ENCODE data around the gene ENDOD1. TPM values are rescaled to one million over a fixed set of nuclear protein-coding genes. Genes with fewer than 3 reads are reported as not detected.

Gene ENDOD1
- total and polyA plus RNA-seq, 3 donors from 2014 or later: 28.9 to 71.8 (median 55.6) TPM

GRCh38 chr11:95150956-95151684 lies 61.5 kb downstream of the ENDOD1 start:
- peaks cover 31% of the 10 kb centered on the region for H3K4me1 ChIP-seq

GRCh38 chr11:95152876-95153856 lies 63.5 kb downstream of the ENDOD1 start:
- Histone ChIP-seq H3K27me3 (no peaks in the 10 kb centered on the region), H3K27ac (no peak overlapping the region), H3K4me3 (no peak overlapping the region), H3K4me1 (peaks cover 34% of the 10 kb centered on the region), H3K36me3 (ENCODE audit: low read depth, missing control alignments) (no peaks in the 10 kb centered on the region), H3K9me3 (no peaks in the 10 kb centered on the region)
- DNase-seq: no peak
- TF ChIP-seq POLR2A (IDR thresholded peaks at IDR 0.05) (no peak), CTCF (IDR thresholded peaks at IDR 0.05) (no peak)
- WGBS, 2 donors: 32 to 38% methylated on average over 10 of the region's 10 CpGs
- intact Hi-C loops (cut with DNase I; ENCODE audit: low total_unique reads): loop anchor here (5.0 to 10.0 kb wide), 4 partner anchors 79 to 614 kb away; partner anchors contain the start of genes SESN3 and SRSF8

More at GRCh38 chr11:95150956-95151684, 61.5 kb downstream of the ENDOD1 start:
- Histone ChIP-seq H3K4me3 (peak overlapping the region; percentile 66 to 75), H3K27ac (peak overlapping the region; percentile 90 to 97), H3K36me3 (ENCODE audit: low read depth, missing control alignments) (no peaks in the 10 kb centered on the region), H3K27me3 (no peaks in the 10 kb centered on the region), H3K9me3 (no peaks in the 10 kb centered on the region)
- intact Hi-C loops (cut with DNase I; ENCODE audit: low total_unique reads): loop anchor here (5.0 to 10.0 kb wide), 4 partner anchors 81 to 616 kb away; partner anchors contain the start of genes SESN3 and SRSF8
- 0 to 2% methylated on average over 33 to 55 of the region's 55 CpGs for WGBS, 2 donors
- TF ChIP-seq POLR2A (IDR thresholded peaks at IDR 0.05): no peak
- TF ChIP-seq CTCF (IDR thresholded peaks at IDR 0.05): peak; percentile 69 to 98 (median 92)
- DNase-seq: peak; percentile 96

- no peak for TF ChIP-seq POLR2A (IDR thresholded peaks at IDR 0.05)
- no peak for TF ChIP-seq CTCF (IDR thresholded peaks at IDR 0.05)
- Histone ChIP-seq H3K4me1 (peaks cover 34% of the 10 kb centered on the region), H3K27ac (no peak overlapping the region), H3K36me3 (ENCODE audit: low read depth, missing control alignments) (no peaks in the 10 kb centered on the region), H3K4me3 (no peak overlapping the region), H3K9me3 (no peaks in the 10 kb centered on the region), H3K27me3 (no peaks in the 10 kb centered on the region)
- intact Hi-C loops (cut with DNase I; ENCODE audit: low total_unique reads): loop anchor here (5.0 to 10.0 kb wide), 4 partner anchors 78 to 613 kb away; partner anchors contain the start of genes SESN3 and SRSF8
- WGBS, 2 donors: 90 to 93% methylated on average over 1 of the region's 1 CpG
- no peak for DNase-seq
These were observed 64.2 kb downstream of the ENDOD1 start for GRCh38 chr11:95153857-95154246.

GRCh38 chr11:95154514-95154913 lies 64.9 kb downstream of the ENDOD1 start:
- Histone ChIP-seq H3K9me3 (no peaks in the 10 kb centered on the region), H3K27me3 (no peaks in the 10 kb centered on the region), H3K4me1 (peaks cover 29% of the 10 kb centered on the region), H3K36me3 (ENCODE audit: low read depth, missing control alignments) (no peaks in the 10 kb centered on the region), H3K27ac (no peak overlapping the region), H3K4me3 (no peak overlapping the region)
- TF ChIP-seq CTCF (IDR thresholded peaks at IDR 0.05): peak in 2 of 3 experiments; percentile 16 to 18
- TF ChIP-seq POLR2A (IDR thresholded peaks at IDR 0.05): no peak
- intact Hi-C loops (cut with DNase I; ENCODE audit: low total_unique reads): loop anchor here (5.0 to 10.0 kb wide), 4 partner anchors 78 to 613 kb away; partner anchors contain the start of genes SESN3 and SRSF8
- DNase-seq: peak; percentile 38
